Karpas-422 (cell line): Measurements from ENCODE around the gene RNLS. TPM values are rescaled to one million over a fixed set of nuclear protein-coding genes. Genes with fewer than 3 reads are reported as not detected.
A peak's percentile ranks its signal among the peaks of the same experiment; 100 is the strongest.

Source experiments
- DNase-seq: peaks from one replicate; pipeline ENCODE4 v3.0.0-alpha.2; 2015
- H2AFZ ChIP-seq: fragments of 200-600 bp; sonication (generic); 2 replicates; pipeline ENCODE4 v1.6.1; 2014; ENCODE audit warnings: antibody characterized with exemption, low read length, mixed read lengths
- H3K27ac ChIP-seq: fragments of 200-600 bp; sonication (generic); 2 replicates; pipeline ENCODE4 v1.5.1; 2014; ENCODE audit warnings: mild to moderate bottlenecking, low read length, moderate library complexity
- H3K27me3 ChIP-seq: fragments of 200-600 bp; sonication (generic); 2 replicates; pipeline ENCODE4 v1.6.1; 2014; ENCODE audit warnings: low read length, mixed read lengths
- H3K36me3 ChIP-seq: fragments of 200-600 bp; sonication (generic); 2 replicates; pipeline ENCODE4 v1.6.1; 2014; ENCODE audit warnings: low read length, mixed read lengths; ENCODE audit not compliant: insufficient read depth
- H3K4me1 ChIP-seq: fragments of 200-600 bp; sonication (generic); 2 replicates; pipeline ENCODE4 v1.6.1; 2014; ENCODE audit warnings: mild to moderate bottlenecking, low read length, mixed read lengths
- H3K4me2 ChIP-seq: fragments of 200-600 bp; sonication (generic); 2 replicates; pipeline ENCODE4 v1.6.1; 2014; ENCODE audit warnings: low read length, low read depth, mild to moderate bottlenecking; ENCODE audit not compliant: poor library complexity, severe bottlenecking
- H3K4me3 ChIP-seq: fragments of 200-600 bp; sonication (generic); 2 replicates; pipeline ENCODE4 v1.5.1; 2014; ENCODE audit warnings: mild to moderate bottlenecking, antibody characterized with exemption, low read length, mixed read lengths
- H3K79me2 ChIP-seq: fragments of 200-600 bp; sonication (generic); 2 replicates; pipeline ENCODE4 v1.6.1; 2014; ENCODE audit warnings: mild to moderate bottlenecking, low read length, mixed read lengths
- H3K9ac ChIP-seq: fragments of 200-600 bp; sonication (generic); 2 replicates; pipeline ENCODE4 v1.6.0; 2014; ENCODE audit warnings: low read length
- H3K9me2 ChIP-seq: fragments of 200-600 bp; sonication (generic), shearing (Covaris generic); replicated peaks from 2 replicates; pipeline ENCODE4 v1.6.0; 2014; ENCODE audit warnings: mild to moderate bottlenecking, low read length, moderate library complexity; ENCODE audit not compliant: insufficient read depth
- H3K9me3 ChIP-seq: fragments of 300-700, 200-600 bp; sonication (generic); 2 replicates; pipeline ENCODE4 v1.6.1; 2014; ENCODE audit warnings: low read length, mixed read lengths
- H4K20me1 ChIP-seq: fragments of 200-600 bp; sonication (generic); 2 replicates; pipeline ENCODE4 v1.6.1; 2014; ENCODE audit warnings: mild to moderate bottlenecking, antibody characterized with exemption, low read length, low read depth; ENCODE audit not compliant: insufficient read depth
- total RNA-seq: library from RNA; depleted of rRNA; stranded (reverse); fragments of >200 nt; shearing (Covaris generic); gene quantifications from 2 replicates; pipeline ENCODE4 v1.2.3, GENCODE V29; 2014; ENCODE audit warnings: low replicate concordance

RNLS gene
- total RNA-seq, 1 experiment from 2014 or later: not detected

- no peaks in the 10 kb centered on the region for H3K27me3 ChIP-seq
- H3K9me2 ChIP-seq: no peaks in the 10 kb centered on the region
- H3K4me3 ChIP-seq: no peak overlapping the region
- H4K20me1 ChIP-seq: no peaks in the 10 kb centered on the region
- H3K36me3 ChIP-seq: no peaks in the 10 kb centered on the region
- no peaks in the 10 kb centered on the region for H3K9me3 ChIP-seq
- H3K79me2 ChIP-seq: no peaks in the 10 kb centered on the region
- no peaks in the 10 kb centered on the region for H3K4me1 ChIP-seq
- H2AFZ ChIP-seq: no peak overlapping the region
- no peak overlapping the region for H3K9ac ChIP-seq
- no peak overlapping the region for H3K27ac ChIP-seq
- no peak for DNase-seq
- no peak overlapping the region for H3K4me2 ChIP-seq
Measured at GRCh38 chr10:88608052-88608732, 25.1 kb upstream of the RNLS start.

- H3K9me2 ChIP-seq: no peaks in the 10 kb centered on the region
- H3K36me3 ChIP-seq: no peaks in the 10 kb centered on the region
- no peaks in the 10 kb centered on the region for H3K79me2 ChIP-seq
- no peak overlapping the region for H3K27ac ChIP-seq
- H3K27me3 ChIP-seq: no peaks in the 10 kb centered on the region
- no peak for DNase-seq
- H2AFZ ChIP-seq: no peak overlapping the region
- no peaks in the 10 kb centered on the region for H3K4me1 ChIP-seq
- no peak overlapping the region for H3K9ac ChIP-seq
- H3K4me2 ChIP-seq: no peak overlapping the region
- no peaks in the 10 kb centered on the region for H3K9me3 ChIP-seq
- no peaks in the 10 kb centered on the region for H4K20me1 ChIP-seq
- H3K4me3 ChIP-seq: no peak overlapping the region
Measured at GRCh38 chr10:88598055-88598454, 14.9 kb upstream of the RNLS start.

GRCh38 chr10:88594482-88594881 is 11.4 kb upstream of the RNLS start:
- no peaks in the 10 kb centered on the region for H3K36me3 ChIP-seq
- no peaks in the 10 kb centered on the region for H4K20me1 ChIP-seq
- H3K4me1 ChIP-seq: no peaks in the 10 kb centered on the region
- H3K27me3 ChIP-seq: no peaks in the 10 kb centered on the region
- H3K4me2 ChIP-seq: no peak overlapping the region
- no peaks in the 10 kb centered on the region for H3K9me3 ChIP-seq
- H3K4me3 ChIP-seq: no peak overlapping the region
- no peak overlapping the region for H3K9ac ChIP-seq
- no peaks in the 10 kb centered on the region for H3K9me2 ChIP-seq
- no peak overlapping the region for H3K27ac ChIP-seq
- no peaks in the 10 kb centered on the region for H3K79me2 ChIP-seq
- DNase-seq: no peak
- H2AFZ ChIP-seq: no peak overlapping the region

GRCh38 chr10:88592906-88593305 is 9.8 kb upstream of the RNLS start:
- no peaks in the 10 kb centered on the region for H3K36me3 ChIP-seq
- DNase-seq: no peak
- H3K4me1 ChIP-seq: no peaks in the 10 kb centered on the region
- no peak overlapping the region for H3K27ac ChIP-seq
- no peaks in the 10 kb centered on the region for H3K27me3 ChIP-seq
- H3K9ac ChIP-seq: no peak overlapping the region
- H3K4me3 ChIP-seq: no peak overlapping the region
- no peaks in the 10 kb centered on the region for H4K20me1 ChIP-seq
- H3K9me2 ChIP-seq: no peaks in the 10 kb centered on the region
- no peak overlapping the region for H3K4me2 ChIP-seq
- no peaks in the 10 kb centered on the region for H3K9me3 ChIP-seq
- H3K79me2 ChIP-seq: no peaks in the 10 kb centered on the region
- no peak overlapping the region for H2AFZ ChIP-seq

GRCh38 chr10:88592381-88592780 is 9.3 kb upstream of the RNLS start:
- H2AFZ ChIP-seq: no peak overlapping the region
- H3K4me2 ChIP-seq: no peak overlapping the region
- no peaks in the 10 kb centered on the region for H4K20me1 ChIP-seq
- H3K79me2 ChIP-seq: no peaks in the 10 kb centered on the region
- no peaks in the 10 kb centered on the region for H3K36me3 ChIP-seq
- H3K9me2 ChIP-seq: no peaks in the 10 kb centered on the region
- no peaks in the 10 kb centered on the region for H3K9me3 ChIP-seq
- no peaks in the 10 kb centered on the region for H3K4me1 ChIP-seq
- H3K4me3 ChIP-seq: no peak overlapping the region
- no peak for DNase-seq
- no peaks in the 10 kb centered on the region for H3K27me3 ChIP-seq
- H3K9ac ChIP-seq: no peak overlapping the region
- H3K27ac ChIP-seq: no peak overlapping the region

GRCh38 chr10:88586462-88586861 is 3.3 kb upstream of the RNLS start, which contains the start of gene LIPJ:
LIPJ (plus strand) TSS chr10:88586762; CDS start chr10:88590688, 3,926 bp downstream.
- no peak within 1 kb of the TSS for H3K27ac ChIP-seq
- no peaks in the 10 kb centered on the region for H4K20me1 ChIP-seq
- H3K4me1 ChIP-seq: 0 out of 2 replicates have a peak, but pooled peaks cover 3% of the 10 kb centered on the region
- no peak within 1 kb of the TSS for H3K4me2 ChIP-seq
- no peaks in the 10 kb centered on the region for H3K9me3 ChIP-seq
- no peak within 1 kb of the TSS for H3K4me3 ChIP-seq
- H3K79me2 ChIP-seq: no peaks in the 10 kb centered on the region
- H2AFZ ChIP-seq: no peak within 1 kb of the TSS
- no peak for DNase-seq
- H3K9ac ChIP-seq: no peak within 1 kb of the TSS
- H3K27me3 ChIP-seq: no peaks in the 10 kb centered on the region
- H3K9me2 ChIP-seq: no peaks in the 10 kb centered on the region
- H3K36me3 ChIP-seq: no peaks in the 10 kb centered on the region

GRCh38 chr10:88583584-88583957 is 453 bp upstream of the RNLS start:
- no peaks in the 10 kb centered on the region for H3K79me2 ChIP-seq
- peak overlapping the region; percentile 38; the same call in 1 of the 2 replicates for H3K4me3 ChIP-seq
- H3K4me2 ChIP-seq: peak overlapping the region; percentile 44
- H3K4me1 ChIP-seq: 0 out of 2 replicates have a peak, but pooled peaks cover 3% of the 10 kb centered on the region
- no peak for DNase-seq
- H2AFZ ChIP-seq: peak overlapping the region; percentile 65
- no peaks in the 10 kb centered on the region for H3K36me3 ChIP-seq
- no peaks in the 10 kb centered on the region for H3K9me3 ChIP-seq
- H3K27ac ChIP-seq: no peak overlapping the region
- no peaks in the 10 kb centered on the region for H4K20me1 ChIP-seq
- no peaks in the 10 kb centered on the region for H3K9me2 ChIP-seq
- H3K9ac ChIP-seq: 0 out of 2 replicates have a peak overlapping the region, but pooled peaks have one; percentile 24
- H3K27me3 ChIP-seq: no peaks in the 10 kb centered on the region

GRCh38 chr10:88582411-88582805 is 710 bp downstream of the RNLS start:
- no peak overlapping the region for H2AFZ ChIP-seq
- no peak overlapping the region for H3K27ac ChIP-seq
- H3K9me2 ChIP-seq: no peaks in the 10 kb centered on the region
- H3K4me2 ChIP-seq: no peak overlapping the region
- no peaks in the 10 kb centered on the region for H3K79me2 ChIP-seq
- DNase-seq: no peak
- 0 out of 2 replicates have a peak, but pooled peaks cover 3% of the 10 kb centered on the region for H3K4me1 ChIP-seq
- H3K9me3 ChIP-seq: no peaks in the 10 kb centered on the region
- H3K27me3 ChIP-seq: no peaks in the 10 kb centered on the region
- H3K36me3 ChIP-seq: no peaks in the 10 kb centered on the region
- no peak overlapping the region for H3K4me3 ChIP-seq
- no peak overlapping the region for H3K9ac ChIP-seq
- no peaks in the 10 kb centered on the region for H4K20me1 ChIP-seq
